Astrocyte of the spinal cord (primary cell): ENCODE results near the gene CCDC157.
A peak's percentile ranks its signal among the peaks of the same experiment; 100 is the strongest.

Source experiments
- DNase-seq: peaks from one replicate; pipeline ENCODE4 v3.0.0; 2011; ENCODE audit warnings: low read depth, low spot score
- H3K4me3 ChIP-seq: 2 replicates; pipeline ENCODE4 v1.5.1; 2011; ENCODE audit warnings: low read depth, mild to moderate bottlenecking, low read length, moderate library complexity
- CTCF ChIP-seq: IDR thresholded peaks from 2 replicates; pipeline ENCODE4 v1.5.1; 2012; ENCODE audit warnings: low read depth, mild to moderate bottlenecking, low read length, inconsistent platforms
- in situ Hi-C: cut with HindIII; loops from 2 replicates; pipeline ENCODE4 v1.10.0; 2017; ENCODE audit warnings: low sequenced_read_pairs

CCDC157 gene

GRCh38 chr22:30423959-30424533 is 67.2 kb downstream of the CCDC157 start:
- in situ Hi-C loops, result no loop called here
- H3K4me3 ChIP-seq, result peak overlapping the region; percentile 41
- no peak for TF ChIP-seq CTCF
- DNase-seq, result peak; percentile 100

- in situ Hi-C loops, result no loop called here
- peak overlapping the region; percentile 60 for H3K4me3 ChIP-seq
- DNase-seq, result no peak
- TF ChIP-seq CTCF, result no peak
Measured at GRCh38 chr22:30424534-30425326, 67.9 kb downstream of the CCDC157 start.

GRCh38 chr22:30425327-30425615 is 68.5 kb downstream of the CCDC157 start:
- DNase-seq, result no peak
- H3K4me3 ChIP-seq, result peak overlapping the region; percentile 60
- in situ Hi-C loops, result no loop called here
- no peak for TF ChIP-seq CTCF

GRCh38 chr22:30425616-30426387 is 69.0 kb downstream of the CCDC157 start, which contains the start of gene MTFP1:
Gene MTFP1, plus strand, starts transcription at chr22:30425768. Its CDS starts 112 bp downstream, at chr22:30425880.
- peak within 1 kb of the TSS; percentile 60 for H3K4me3 ChIP-seq
- in situ Hi-C loops, result no loop called here
- no peak for TF ChIP-seq CTCF
- peak; percentile 65 for DNase-seq
